WTC11 (cell line): ENCODE results near the gene MMP17. TPM values are rescaled to one million over a fixed set of nuclear protein-coding genes. Genes with fewer than 3 reads are reported as not detected.
A peak's percentile ranks its signal among the peaks of the same experiment; 100 is the strongest.

Source experiments
- ATAC-seq: fragments of 200-7000 bp; cut with Tn5 transposase; 2 replicates; pipeline ENCODE4 v1.10.0; 2021; ENCODE audit warnings: mild to moderate bottlenecking, moderate library complexity
- CTCF ChIA-PET: fragments of 300-600 bp; sonication (Branson Sonifier 250); formaldehyde crosslinking; loops from one replicate; lab custom pipeline; 2021; ENCODE audit warnings: antibody characterized with exemption; lab: Charles Lee
- POLR2A ChIA-PET: fragments of 350-600 bp; sonication (Branson Sonifier 250); formaldehyde crosslinking; loops from one replicate; lab custom pipeline; 2021; ENCODE audit warnings: antibody characterized with exemption; lab: Charles Lee
- DNase-seq: peaks from one replicate; pipeline ENCODE4 v3.0.0; 2021; ENCODE audit warnings: low spot score
- H3K27ac Mint-ChIP-seq: 2 replicates; pipeline ENCODE4 v1.8.0; 2021; ENCODE audit warnings: mixed read lengths
- H3K27me3 Mint-ChIP-seq: 2 replicates; pipeline ENCODE4 v1.8.0; 2021; ENCODE audit warnings: low read depth, mild to moderate bottlenecking, moderate library complexity, mixed read lengths
- H3K36me3 Mint-ChIP-seq: 2 replicates; pipeline ENCODE4 v1.8.0; 2021; ENCODE audit warnings: mixed read lengths
- H3K4me1 Mint-ChIP-seq: 2 replicates; pipeline ENCODE4 v1.8.0; 2022; ENCODE audit warnings: mixed read lengths
- H3K4me3 Mint-ChIP-seq: 2 replicates; pipeline ENCODE4 v1.8.0; 2021; ENCODE audit warnings: mild to moderate bottlenecking, moderate library complexity, mixed read lengths
- H3K9me3 Mint-ChIP-seq: 2 replicates; pipeline ENCODE4 v1.8.0; 2021; ENCODE audit warnings: mixed read lengths
- AR ChIP-seq: fragments of 250-450 bp; sonication (Bioruptor Pico); IDR thresholded peaks from 2 replicates; pipeline ENCODE4 v1.9.0; 2021; ENCODE audit warnings: mild to moderate bottlenecking
- ARID4B ChIP-seq: sonication (generic); formaldehyde crosslinking; IDR thresholded peaks from 2 replicates; pipeline ENCODE4 v1.8.0; 2023; ENCODE audit warnings: missing genetic modification reagents, mild to moderate bottlenecking, borderline replicate concordance
- ATF1 ChIP-seq: sonication (generic); formaldehyde crosslinking; IDR thresholded peaks from 2 replicates; pipeline ENCODE4 v1.8.1; 2023; ENCODE audit warnings: mild to moderate bottlenecking, moderate library complexity, missing genetic modification reagents
- CDX4 ChIP-seq: fragments of 250-450 bp; sonication (Bioruptor Pico); IDR thresholded peaks from 2 replicates; pipeline ENCODE4 v1.9.0; 2021; ENCODE audit warnings: moderate library complexity, mild to moderate bottlenecking, inconsistent platforms, borderline replicate concordance
- CREB1 ChIP-seq: sonication (generic); formaldehyde crosslinking; IDR thresholded peaks from 2 replicates; pipeline ENCODE4 v1.8.0; 2023; ENCODE audit warnings: mild to moderate bottlenecking, missing genetic modification reagents
- E2F1 ChIP-seq: sonication (generic); formaldehyde crosslinking; IDR thresholded peaks from 2 replicates; pipeline ENCODE4 v1.8.0; 2022; ENCODE audit warnings: mild to moderate bottlenecking, missing genetic modification reagents
- FOXK1 ChIP-seq: sonication (generic); formaldehyde crosslinking; IDR thresholded peaks from 2 replicates; pipeline ENCODE4 v1.8.0; 2022; ENCODE audit warnings: mild to moderate bottlenecking, moderate library complexity, missing genetic modification reagents
- FOXP1 ChIP-seq: sonication (generic); formaldehyde crosslinking; IDR thresholded peaks from 2 replicates; pipeline ENCODE4 v1.8.0; 2022; ENCODE audit warnings: missing genetic modification reagents, mild to moderate bottlenecking, moderate library complexity, borderline replicate concordance
- GABPB1 ChIP-seq: sonication (generic); formaldehyde crosslinking; IDR thresholded peaks from 2 replicates; pipeline ENCODE4 v1.8.1; 2023; ENCODE audit warnings: mild to moderate bottlenecking, missing genetic modification reagents
- HMGA2 ChIP-seq: fragments of 250-450 bp; sonication (Bioruptor Pico); IDR thresholded peaks from 2 replicates; pipeline ENCODE4 v1.4.0; 2021; ENCODE audit warnings: mild to moderate bottlenecking, moderate library complexity
- IRF1 ChIP-seq: sonication (generic); formaldehyde crosslinking; IDR thresholded peaks from 2 replicates; pipeline ENCODE4 v1.8.0; 2023; ENCODE audit warnings: missing genetic modification reagents
- JAZF1 ChIP-seq: fragments of 250-450 bp; sonication (Bioruptor Pico); IDR thresholded peaks from 2 replicates; pipeline ENCODE4 v1.9.0; 2021; ENCODE audit warnings: moderate library complexity, mild to moderate bottlenecking, inconsistent platforms
- NR2C2 ChIP-seq: sonication (generic); formaldehyde crosslinking; IDR thresholded peaks from 2 replicates; pipeline ENCODE4 v1.8.0; 2022; ENCODE audit warnings: mild to moderate bottlenecking, missing genetic modification reagents
- RORB ChIP-seq: fragments of 250-450 bp; sonication (Bioruptor Pico); IDR thresholded peaks from 2 replicates; pipeline ENCODE4 v1.9.0; 2021; ENCODE audit warnings: mild to moderate bottlenecking
- SMAD3 ChIP-seq: sonication (generic); formaldehyde crosslinking; IDR thresholded peaks from 2 replicates; pipeline ENCODE4 v1.8.0; 2022; ENCODE audit warnings: missing genetic modification reagents, mild to moderate bottlenecking, borderline replicate concordance
- TEAD4 ChIP-seq: sonication (generic); formaldehyde crosslinking; IDR thresholded peaks from 2 replicates; pipeline ENCODE4 v1.8.0; 2022; ENCODE audit warnings: mild to moderate bottlenecking, missing genetic modification reagents
- TP53 ChIP-seq: sonication (generic); formaldehyde crosslinking; IDR thresholded peaks from 2 replicates; pipeline ENCODE4 v1.8.1; 2023; ENCODE audit warnings: mild to moderate bottlenecking, missing genetic modification reagents
- USF2 ChIP-seq: sonication (generic); formaldehyde crosslinking; IDR thresholded peaks from 2 replicates; pipeline ENCODE4 v1.8.1; 2023; ENCODE audit warnings: mild to moderate bottlenecking, missing genetic modification reagents, moderate library complexity
- ZNF232 ChIP-seq: sonication (generic); formaldehyde crosslinking; IDR thresholded peaks from 2 replicates; pipeline ENCODE4 v1.8.0; 2022; ENCODE audit warnings: mild to moderate bottlenecking, missing genetic modification reagents
- ZNF416 ChIP-seq: fragments of 250-450 bp; sonication (Bioruptor Pico); IDR thresholded peaks from 2 replicates; pipeline ENCODE4 v1.9.0; 2021; ENCODE audit warnings: mild to moderate bottlenecking, inconsistent platforms
- ZNF671 ChIP-seq: fragments of 250-450 bp; sonication (Bioruptor Pico); IDR thresholded peaks from 2 replicates; pipeline ENCODE4 v1.8.0; 2021; ENCODE audit warnings: mild to moderate bottlenecking
- total RNA-seq: library from RNA; stranded (reverse); gene quantifications from 3 replicates; pipeline ENCODE4 v1.2.3, GENCODE V29; 2021

Gene MMP17
- total RNA-seq, 1 experiment from 2014 or later, result 67.1 TPM

GRCh38 chr12:131871677-131872076 lies 43.5 kb downstream of the MMP17 start:
- Mint-ChIP-seq H3K27me3 (peaks cover 12% of the 10 kb centered on the region), H3K4me1 (no peaks in the 10 kb centered on the region), H3K9me3 (peaks cover 16% of the 10 kb centered on the region), H3K36me3 (peaks cover 6% of the 10 kb centered on the region), H3K27ac (no peak overlapping the region), H3K4me3 (no peak overlapping the region)
- no peak for ATAC-seq
- CTCF ChIA-PET, result interaction anchor here (1.6 kb wide), 1 partner anchor 11 kb away, joined by 3 read pairs; no protein-coding TSS in a partner anchor
- no peak for DNase-seq
- POLR2A ChIA-PET, result no interaction called here
- TF ChIP-seq TP53 (CRISPR knock-in tag) (no peak), CREB1 (CRISPR knock-in tag) (no peak), AR (CRISPR knock-in tag) (no peak), HMGA2 (CRISPR knock-in tag) (no peak), RORB (CRISPR knock-in tag) (no peak), GABPB1 (no peak), FOXK1 (CRISPR knock-in tag) (no peak)

GRCh38 chr12:131872154-131873051 lies 44.2 kb downstream of the MMP17 start:
- peaks cover 14% of the 10 kb centered on the region for H3K27me3 Mint-ChIP-seq
- ChIA-PET CTCF (interaction anchor here (1.6 kb wide), 1 partner anchor 11 kb away, joined by 3 read pairs; no protein-coding TSS in a partner anchor), POLR2A (no interaction called here)
- H3K27ac Mint-ChIP-seq, result no peak overlapping the region
- peak; percentile 18; the same call in 1 of the 2 replicates for ATAC-seq
- peaks cover 16% of the 10 kb centered on the region for H3K9me3 Mint-ChIP-seq
- TF ChIP-seq NR2C2 (CRISPR knock-in tag) (no peak), JAZF1 (CRISPR knock-in tag) (no peak)
- TF ChIP-seq, all 79 proteins: peak for 0
- Mint-ChIP-seq H3K4me3 (no peak overlapping the region), H3K36me3 (peaks cover 6% of the 10 kb centered on the region), H3K4me1 (no peaks in the 10 kb centered on the region)
- no peak for DNase-seq

GRCh38 chr12:131873293-131873692 lies 45.1 kb downstream of the MMP17 start:
- Mint-ChIP-seq H3K4me1 (peaks cover 5% of the 10 kb centered on the region), H3K27me3 (peaks cover 14% of the 10 kb centered on the region), H3K4me3 (no peak overlapping the region), H3K9me3 (peaks cover 16% of the 10 kb centered on the region), H3K27ac (no peak overlapping the region), H3K36me3 (peaks cover 6% of the 10 kb centered on the region)
- POLR2A ChIA-PET, result no interaction called here
- CTCF ChIA-PET, result interaction anchor here (1.6 kb wide), 1 partner anchor 10 kb away, joined by 3 read pairs; no protein-coding TSS in a partner anchor
- DNase-seq, result no peak
- ATAC-seq, result no peak
- TF ChIP-seq E2F1 (CRISPR knock-in tag), result no peak
- no peak for TF ChIP-seq TEAD4 (CRISPR knock-in tag)
- TF ChIP-seq USF2 (CRISPR knock-in tag), result no peak
- TF ChIP-seq ZNF416 (CRISPR knock-in tag), result no peak
- TF ChIP-seq ZNF232 (CRISPR knock-in tag), result no peak
- no peak for TF ChIP-seq FOXP1
- no peak for TF ChIP-seq ATF1 (CRISPR knock-in tag)
- no peak for TF ChIP-seq SMAD3
- no peak for TF ChIP-seq IRF1 (CRISPR knock-in tag)
- no peak for TF ChIP-seq ARID4B (CRISPR knock-in tag)
- no peak for TF ChIP-seq HMGA2 (CRISPR knock-in tag)
- no peak for TF ChIP-seq ZNF671
- TF ChIP-seq CDX4 (CRISPR knock-in tag), result no peak
